ENCODE results near the gene FAM20C.

DNA sequence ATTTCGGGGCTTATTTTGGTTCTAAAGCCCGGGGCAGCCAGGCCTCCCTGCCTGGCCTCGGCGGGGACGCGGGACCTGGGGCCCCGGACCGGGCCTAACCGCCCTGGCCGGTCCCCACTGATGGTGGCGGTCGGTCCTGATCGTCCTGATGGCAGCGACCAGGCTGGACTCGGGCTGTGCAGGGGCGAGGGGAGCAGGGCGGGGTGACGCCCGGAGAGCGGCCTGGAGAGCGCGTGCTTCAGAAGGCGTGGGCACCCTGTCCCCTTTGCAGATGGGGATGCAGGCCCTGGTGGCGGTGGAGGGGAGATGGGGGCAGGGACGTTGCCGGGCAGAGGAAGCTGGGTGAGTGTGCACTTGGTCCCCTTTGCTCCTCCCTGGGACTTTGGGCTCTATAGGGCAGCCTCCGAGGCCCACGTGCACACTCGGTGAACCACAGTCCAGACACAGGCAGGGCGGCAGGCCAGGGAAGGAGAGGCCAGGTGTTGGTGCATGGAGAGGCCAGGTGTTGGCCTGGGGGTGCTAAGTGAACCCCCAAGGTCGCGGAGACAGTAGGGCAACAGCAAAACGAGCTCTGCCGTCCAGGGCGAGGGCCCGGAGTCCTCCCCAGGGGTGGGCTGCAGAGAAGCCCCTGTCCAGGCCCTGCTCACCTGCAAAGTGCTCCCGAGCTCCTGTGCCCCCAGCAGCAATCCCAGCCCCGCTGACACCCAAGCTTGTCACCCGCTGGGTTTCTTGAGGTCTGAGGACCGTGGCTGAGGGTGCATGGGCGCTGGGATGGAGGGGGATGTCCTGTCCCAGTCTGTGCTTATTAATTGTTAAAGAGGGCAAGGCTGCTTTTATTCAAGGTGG, 42.4 kb upstream of the FAM20C start:
- TF ChIP-seq, protein P1, sequence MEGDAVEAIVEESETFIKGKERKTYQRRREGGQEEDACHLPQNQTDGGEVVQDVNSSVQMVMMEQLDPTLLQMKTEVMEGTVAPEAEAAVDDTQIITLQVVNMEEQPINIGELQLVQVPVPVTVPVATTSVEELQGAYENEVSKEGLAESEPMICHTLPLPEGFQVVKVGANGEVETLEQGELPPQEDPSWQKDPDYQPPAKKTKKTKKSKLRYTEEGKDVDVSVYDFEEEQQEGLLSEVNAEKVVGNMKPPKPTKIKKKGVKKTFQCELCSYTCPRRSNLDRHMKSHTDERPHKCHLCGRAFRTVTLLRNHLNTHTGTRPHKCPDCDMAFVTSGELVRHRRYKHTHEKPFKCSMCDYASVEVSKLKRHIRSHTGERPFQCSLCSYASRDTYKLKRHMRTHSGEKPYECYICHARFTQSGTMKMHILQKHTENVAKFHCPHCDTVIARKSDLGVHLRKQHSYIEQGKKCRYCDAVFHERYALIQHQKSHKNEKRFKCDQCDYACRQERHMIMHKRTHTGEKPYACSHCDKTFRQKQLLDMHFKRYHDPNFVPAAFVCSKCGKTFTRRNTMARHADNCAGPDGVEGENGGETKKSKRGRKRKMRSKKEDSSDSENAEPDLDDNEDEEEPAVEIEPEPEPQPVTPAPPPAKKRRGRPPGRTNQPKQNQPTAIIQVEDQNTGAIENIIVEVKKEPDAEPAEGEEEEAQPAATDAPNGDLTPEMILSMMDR (IDR thresholded peaks at IDR 0.05), result no peak
- no peak for TF ChIP-seq ZFX (IDR thresholded peaks at IDR 0.05; ENCODE audit: borderline replicate concordance)

All from 22Rv1 (cell line).